OCI-LY7 (cell line): ENCODE data around the gene SORCS1. TPM values are rescaled to one million over a fixed set of nuclear protein-coding genes. Genes with fewer than 3 reads are reported as not detected.

Experiments
- BruUV-seq: library from RNA; stranded (reverse); fragments of 400-500 nt; replicated peaks from 2 replicates; lab custom pipeline; 2021; lab: Mats Ljungman, UMichigan
- CTCF ChIA-PET: fragments of 300-600 bp; sonication (Branson Sonifier 250); formaldehyde crosslinking; loops from one replicate; lab custom pipeline; 2022; ENCODE audit warnings: antibody characterized with exemption; ENCODE audit not compliant: unreplicated experiment; lab: Charles Lee
- POLR2A ChIA-PET: fragments of 300-600 bp; sonication (Branson Sonifier 250); formaldehyde crosslinking; loops from one replicate; lab custom pipeline; 2022; ENCODE audit warnings: antibody characterized with exemption; lab: Charles Lee
- DNase-seq: peaks from one replicate; pipeline ENCODE4 v3.0.0-alpha.2; 2015; ENCODE audit warnings: low spot score
- H2AFZ ChIP-seq: fragments of 200-600 bp; sonication (generic), shearing (Covaris generic); 2 replicates; pipeline ENCODE4 v1.6.1; 2014; ENCODE audit warnings: mild to moderate bottlenecking, antibody characterized with exemption, low read length, moderate library complexity
- H3K27ac ChIP-seq: fragments of 200-600 bp; sonication (generic); 2 replicates; pipeline ENCODE4 v1.5.1; 2014; ENCODE audit warnings: mixed run types, low read depth, mild to moderate bottlenecking, moderate library complexity, low read length, inconsistent platforms; ENCODE audit not compliant: poor library complexity, severe bottlenecking
- H3K36me3 ChIP-seq: fragments of 200-600 bp; sonication (generic); 2 replicates; pipeline ENCODE4 v1.6.1; 2014; ENCODE audit warnings: mild to moderate bottlenecking, antibody characterized with exemption, low read length, moderate library complexity, mixed read lengths; ENCODE audit not compliant: insufficient read depth
- H3K4me1 ChIP-seq: fragments of 200-600 bp; sonication (generic); 2 replicates; pipeline ENCODE4 v1.5.1; 2014; ENCODE audit warnings: mild to moderate bottlenecking, low read length; ENCODE audit not compliant: insufficient read depth, poor library complexity, severe bottlenecking
- H3K4me2 ChIP-seq: fragments of 200-600 bp; sonication (generic); 2 replicates; pipeline ENCODE4 v1.6.1; 2014; ENCODE audit warnings: mild to moderate bottlenecking, low read length
- H3K4me3 ChIP-seq: fragments of 200-600 bp; sonication (generic); 2 replicates; pipeline ENCODE4 v1.5.1; 2014; ENCODE audit warnings: mild to moderate bottlenecking, low read depth, low read length; ENCODE audit not compliant: poor library complexity, severe bottlenecking
- H3K79me2 ChIP-seq: fragments of 200-600 bp; sonication (generic); 2 replicates; pipeline ENCODE4 v1.6.1; 2016; ENCODE audit warnings: low read depth, mild to moderate bottlenecking, low read length, moderate library complexity, mixed read lengths; ENCODE audit not compliant: insufficient read depth
- H3K9me2 ChIP-seq: fragments of 200-600 bp; sonication (generic); 2 replicates; pipeline ENCODE4 v1.6.1; 2016; ENCODE audit warnings: mild to moderate bottlenecking, low read length, mixed read lengths; ENCODE audit not compliant: insufficient read depth
- H3K9me3 ChIP-seq: fragments of 200-600 bp; sonication (generic); 2 replicates; pipeline ENCODE4 v1.6.1; 2014; ENCODE audit warnings: mild to moderate bottlenecking, mixed run types, low read length, mixed read lengths
- H4K20me1 ChIP-seq: fragments of 200-600 bp; sonication (generic); 2 replicates; pipeline ENCODE4 v1.6.1; 2014; ENCODE audit warnings: mild to moderate bottlenecking, antibody characterized with exemption, low read length, moderate library complexity, mixed read lengths; ENCODE audit not compliant: insufficient read depth
- EZH2phosphoT487 ChIP-seq: fragments of 200-600 bp; sonication (generic); IDR thresholded peaks from 2 replicates; pipeline ENCODE4 v1.6.1; 2018; ENCODE audit warnings: low read depth, borderline replicate concordance, mild to moderate bottlenecking, mixed run types, antibody characterized with exemption, low read length, moderate library complexity, mixed read lengths
- intact Hi-C: fragments of 100-400 bp; cut with micrococcal nuclease; formaldehyde crosslinking; loops from one replicate; pipeline ENCODE4 v1.10.0; 2022; ENCODE audit not compliant: unreplicated experiment
- total RNA-seq, 2 experiments: library from RNA; depleted of rRNA in 1 of 2; stranded (reverse); fragments of >200 nt in 1 of 2; shearing (Covaris generic) in 1 of 2; gene quantifications; 2 replicates each; pipeline ENCODE4 v1.2.3, GENCODE V29; 2014 to 2022
- TF ChIP-seq, protein P1 (sequence below): fragments of 200-600 bp; sonication (generic); conservative IDR thresholded peaks from 2 replicates; pipeline ENCODE4 v1.5.1; 2014; ENCODE audit warnings: mild to moderate bottlenecking, antibody characterized with exemption, low read length, moderate library complexity, mixed read lengths

SORCS1 gene
- total RNA-seq, 2 experiments from 2014 or later, result not detected

DNA sequence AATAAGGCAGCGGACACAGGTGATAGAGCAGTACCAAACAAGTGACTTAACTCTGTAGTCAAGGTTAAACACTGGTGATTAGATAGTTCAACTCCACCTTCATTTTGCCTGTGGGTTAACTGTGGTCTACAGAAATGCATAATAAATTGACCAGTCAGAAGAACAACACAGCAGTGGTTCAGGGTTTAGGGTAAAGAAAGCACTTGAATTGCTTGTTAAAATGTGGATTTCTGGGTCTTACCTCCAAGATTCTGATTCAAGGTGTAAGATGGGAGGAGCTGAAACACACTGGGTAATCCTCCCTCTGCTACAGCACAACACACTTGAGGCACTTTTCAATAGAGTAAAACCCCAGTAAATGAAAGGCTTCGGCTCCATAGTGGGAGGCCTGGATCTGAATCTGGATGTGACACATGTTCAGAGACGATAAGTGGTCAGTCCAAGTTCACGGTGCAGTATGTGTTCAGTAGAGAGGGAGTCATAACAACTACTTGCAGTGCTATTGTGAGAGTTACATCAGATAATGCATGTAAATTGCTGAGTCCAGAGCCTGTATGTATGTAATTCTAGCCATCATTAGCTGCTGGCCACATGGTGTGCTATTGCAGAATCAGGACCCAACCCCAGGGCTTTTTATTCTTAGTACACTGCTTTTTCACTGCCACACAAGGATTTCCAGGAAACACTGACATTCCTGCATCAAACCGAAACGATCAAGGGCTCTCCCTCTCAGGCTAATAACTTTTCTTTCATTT is 141.7 kb downstream of the SORCS1 start:
- BruUV-seq, result no TSS peak
- POLR2A ChIA-PET, result interaction anchor here (0.6 to 1.4 kb wide), 3 partner anchors 10 to 706 kb away, joined by 3 to 8 read pairs (median 3); no protein-coding TSS in a partner anchor
- no peaks in the 10 kb centered on the region for H3K9me2 ChIP-seq
- H3K36me3 ChIP-seq, result no peaks in the 10 kb centered on the region
- H3K4me2 ChIP-seq, result no peak overlapping the region
- H3K79me2 ChIP-seq, result no peaks in the 10 kb centered on the region
- no peak overlapping the region for H2AFZ ChIP-seq
- no peak overlapping the region for H3K4me3 ChIP-seq
- H3K4me1 ChIP-seq, result no peaks in the 10 kb centered on the region
- CTCF ChIA-PET, result no interaction called here
- no peaks in the 10 kb centered on the region for H3K9me3 ChIP-seq
- H3K27ac ChIP-seq, result no peak overlapping the region
- intact Hi-C loops, result no loop called here
- no peaks in the 10 kb centered on the region for H4K20me1 ChIP-seq
- TF ChIP-seq, protein P1, sequence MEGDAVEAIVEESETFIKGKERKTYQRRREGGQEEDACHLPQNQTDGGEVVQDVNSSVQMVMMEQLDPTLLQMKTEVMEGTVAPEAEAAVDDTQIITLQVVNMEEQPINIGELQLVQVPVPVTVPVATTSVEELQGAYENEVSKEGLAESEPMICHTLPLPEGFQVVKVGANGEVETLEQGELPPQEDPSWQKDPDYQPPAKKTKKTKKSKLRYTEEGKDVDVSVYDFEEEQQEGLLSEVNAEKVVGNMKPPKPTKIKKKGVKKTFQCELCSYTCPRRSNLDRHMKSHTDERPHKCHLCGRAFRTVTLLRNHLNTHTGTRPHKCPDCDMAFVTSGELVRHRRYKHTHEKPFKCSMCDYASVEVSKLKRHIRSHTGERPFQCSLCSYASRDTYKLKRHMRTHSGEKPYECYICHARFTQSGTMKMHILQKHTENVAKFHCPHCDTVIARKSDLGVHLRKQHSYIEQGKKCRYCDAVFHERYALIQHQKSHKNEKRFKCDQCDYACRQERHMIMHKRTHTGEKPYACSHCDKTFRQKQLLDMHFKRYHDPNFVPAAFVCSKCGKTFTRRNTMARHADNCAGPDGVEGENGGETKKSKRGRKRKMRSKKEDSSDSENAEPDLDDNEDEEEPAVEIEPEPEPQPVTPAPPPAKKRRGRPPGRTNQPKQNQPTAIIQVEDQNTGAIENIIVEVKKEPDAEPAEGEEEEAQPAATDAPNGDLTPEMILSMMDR, result no peak
- TF ChIP-seq EZH2phosphoT487, result no peak
- no peak for DNase-seq

DNA sequence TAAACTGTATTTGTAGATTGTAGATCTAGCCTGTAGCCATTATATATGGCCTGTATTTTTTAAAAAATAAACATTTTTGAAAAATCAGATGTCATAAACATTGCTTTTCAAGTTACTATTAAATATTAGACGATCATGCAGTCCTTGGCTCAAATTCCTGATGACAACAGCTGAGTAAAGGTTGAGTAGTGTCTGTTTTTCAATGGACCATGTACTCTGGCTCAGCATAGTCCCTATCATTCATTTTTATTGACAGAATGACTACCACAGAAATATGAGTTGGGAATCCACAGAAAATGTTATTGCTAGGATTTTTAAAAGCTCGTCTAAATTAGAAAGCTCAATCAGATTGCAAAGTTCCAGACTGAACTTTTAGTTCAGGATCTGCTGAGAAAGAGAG is 145.4 kb downstream of the SORCS1 start:
- intact Hi-C loops, result no loop called here
- Histone ChIP-seq H4K20me1 (no peaks in the 10 kb centered on the region), H3K36me3 (no peaks in the 10 kb centered on the region), H3K4me3 (no peak overlapping the region), H3K9me3 (no peaks in the 10 kb centered on the region), H3K4me2 (no peak overlapping the region), H3K79me2 (no peaks in the 10 kb centered on the region), H3K9me2 (no peaks in the 10 kb centered on the region), H3K4me1 (no peaks in the 10 kb centered on the region), H2AFZ (no peak overlapping the region), H3K27ac (no peak overlapping the region)
- TF ChIP-seq, protein P1, result no peak
- no peak for TF ChIP-seq EZH2phosphoT487
- BruUV-seq, result no TSS peak
- ChIA-PET POLR2A (interaction anchor here (0.7 kb wide), 1 partner anchor 23 kb away, joined by 3 read pairs; no protein-coding TSS in a partner anchor), CTCF (no interaction called here)
- DNase-seq, result no peak
